Amniotic stem cell (primary cell): ENCODE results near the gene FOXN3.

ENCODE experiments used
- DNase-seq: peaks from one replicate; lab custom pipeline; 2025; lab: John Stamatoyannopoulos, UW

Gene FOXN3

GRCh38 chr14:89408907-89409700 lies 7.9 kb downstream of the FOXN3 start:
- DNase-seq, result no peak

DNA sequence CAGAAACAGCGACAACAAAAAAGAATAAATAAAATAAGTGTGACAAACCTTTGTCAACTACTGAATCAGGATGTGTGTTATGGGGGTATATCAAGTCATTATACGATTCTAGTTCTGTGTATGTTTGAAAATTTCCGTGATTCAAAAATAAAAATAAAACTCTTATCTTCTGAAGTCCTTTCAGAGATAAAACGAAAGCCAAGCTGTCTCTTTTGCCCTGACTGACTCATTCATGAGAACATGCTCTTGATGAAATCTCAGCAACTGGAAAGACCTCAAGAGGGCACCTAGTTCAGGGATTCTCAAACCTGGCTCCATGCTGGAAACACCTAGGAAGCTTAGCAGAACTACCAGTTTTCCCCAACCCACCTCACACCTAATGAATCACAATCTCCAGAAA lies 9.2 kb downstream of the FOXN3 start:
- DNase-seq, result no peak

- no peak for DNase-seq
Observed at GRCh38 chr14:89406941-89407340, 10.1 kb downstream of the FOXN3 start.

- DNase-seq, result no peak
Observed at GRCh38 chr14:89406361-89406760, 10.7 kb downstream of the FOXN3 start.

GRCh38 chr14:89405712-89406111 lies 11.3 kb downstream of the FOXN3 start:
- no peak for DNase-seq

DNA sequence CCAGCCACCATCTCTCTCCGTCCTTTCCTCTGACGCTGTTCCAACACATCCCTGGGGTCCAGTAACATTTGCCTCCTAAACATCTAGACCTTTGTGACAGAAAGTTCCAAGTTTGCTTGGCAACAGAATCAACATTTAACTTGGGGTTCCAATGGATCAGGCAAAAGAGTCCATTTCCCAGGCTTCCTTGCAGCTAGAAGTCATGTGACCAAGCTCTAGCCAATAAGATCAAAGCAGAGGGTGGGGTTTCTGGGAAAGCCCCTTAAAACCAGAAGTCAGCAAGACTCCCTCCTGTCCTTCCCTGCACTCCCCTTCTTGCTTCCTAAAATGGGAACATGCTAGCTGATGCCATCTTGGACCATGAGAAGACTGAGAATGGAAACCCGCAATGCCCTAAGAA lies 14.7 kb downstream of the FOXN3 start:
- no peak for DNase-seq

DNA sequence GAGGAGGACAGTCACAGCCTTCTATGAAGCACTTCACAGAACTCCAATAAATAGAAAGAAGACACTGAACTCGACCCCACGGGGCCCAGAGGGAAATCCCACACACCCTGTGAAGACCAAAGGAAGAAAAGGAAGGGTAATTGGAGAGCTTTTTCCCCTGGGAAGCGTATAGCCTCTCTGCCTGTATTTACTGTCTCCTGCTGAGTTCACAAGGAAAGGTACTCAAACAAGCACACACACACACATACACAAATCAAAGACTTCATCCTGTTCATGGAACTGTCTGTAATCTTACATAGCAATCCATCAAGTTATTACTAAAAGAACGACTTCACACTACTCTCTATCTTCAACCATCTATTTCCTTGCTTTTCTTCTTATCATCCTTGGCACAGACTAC lies 15.3 kb downstream of the FOXN3 start:
- DNase-seq, result no peak

DNA sequence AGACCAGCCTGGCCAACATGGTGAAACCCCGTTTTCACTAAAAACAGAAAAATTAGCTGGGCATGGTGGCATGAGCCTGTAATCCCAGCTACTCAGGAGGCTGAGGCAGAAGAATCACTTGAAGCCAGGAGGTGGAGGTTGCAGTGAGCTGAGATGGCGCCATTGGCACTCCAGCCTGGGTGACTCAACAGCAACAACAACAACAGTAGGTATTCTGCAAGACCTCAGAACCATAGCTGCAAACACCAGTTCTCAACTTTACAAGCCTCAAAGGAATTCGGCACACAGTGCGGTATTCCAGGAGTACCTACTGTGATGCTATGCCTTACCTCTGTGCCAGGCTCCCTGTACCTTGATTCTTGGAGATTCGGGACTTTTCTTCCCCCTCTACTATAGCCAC lies 15.8 kb downstream of the FOXN3 start:
- DNase-seq, result no peak

DNA sequence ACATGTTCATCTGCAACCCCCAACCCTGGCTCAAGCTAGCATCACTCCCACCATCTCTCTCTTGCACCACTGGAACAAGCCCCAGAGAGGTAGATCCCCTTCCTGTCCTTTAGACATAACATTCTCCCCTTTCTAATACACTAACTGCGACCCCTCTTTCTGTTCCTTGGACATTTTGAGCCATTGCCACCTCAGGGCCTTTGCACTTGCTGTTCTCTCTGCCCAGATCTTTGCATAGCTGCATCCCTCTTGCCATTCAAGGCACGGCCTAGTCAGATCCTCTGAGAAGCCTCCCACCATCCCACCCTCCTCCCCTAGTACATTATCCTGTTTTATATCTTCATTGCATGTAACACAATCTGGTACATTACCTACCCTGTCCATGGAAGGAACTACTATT lies 16.5 kb downstream of the FOXN3 start:
- DNase-seq, result no peak

DNA sequence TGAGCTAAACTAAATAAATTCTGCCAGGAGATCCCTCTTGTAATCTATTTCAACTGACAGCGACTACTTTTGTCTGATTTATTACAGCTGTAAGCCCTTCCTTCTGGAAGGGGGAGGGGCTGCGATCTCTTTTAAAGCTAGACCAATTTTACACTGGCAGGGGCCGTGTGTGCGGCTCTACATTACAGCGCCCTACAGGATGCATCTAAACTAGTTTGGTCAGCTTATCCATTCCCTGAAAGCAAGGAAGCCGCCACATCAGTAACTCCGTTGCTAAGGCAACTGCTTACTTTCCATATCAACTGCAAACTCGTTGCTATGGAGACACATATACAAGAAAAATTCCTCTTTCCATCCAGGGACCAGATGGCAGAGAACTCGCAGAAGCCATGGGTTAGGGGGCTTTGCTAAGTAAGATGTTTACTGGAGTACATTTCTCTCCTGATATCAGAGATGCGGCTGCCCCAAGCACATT lies 17.4 kb downstream of the FOXN3 start:
- peak; percentile 77 for DNase-seq

DNA sequence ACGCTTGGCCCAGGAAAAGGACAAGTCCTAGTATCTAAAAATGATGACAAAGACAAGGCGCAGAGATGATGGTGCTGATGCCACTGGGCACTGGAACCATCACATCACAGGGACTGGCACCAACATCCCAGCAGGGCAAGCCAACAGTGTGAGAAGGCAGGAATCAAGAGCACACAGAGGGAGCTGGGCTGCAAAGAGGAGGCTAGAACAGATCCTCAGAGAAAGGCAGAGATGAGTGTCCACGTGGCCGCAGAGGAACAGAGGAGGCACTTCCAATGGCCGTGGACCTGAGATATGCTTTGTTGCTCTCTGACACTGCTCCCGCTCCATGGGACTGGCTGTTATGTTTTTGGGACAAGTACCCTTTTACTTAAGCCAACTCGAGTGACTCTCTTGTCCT lies 17.9 kb downstream of the FOXN3 start:
- DNase-seq, result no peak

- DNase-seq, result no peak
Observed at GRCh38 chr14:89397569-89398230, 19.3 kb downstream of the FOXN3 start.

DNA sequence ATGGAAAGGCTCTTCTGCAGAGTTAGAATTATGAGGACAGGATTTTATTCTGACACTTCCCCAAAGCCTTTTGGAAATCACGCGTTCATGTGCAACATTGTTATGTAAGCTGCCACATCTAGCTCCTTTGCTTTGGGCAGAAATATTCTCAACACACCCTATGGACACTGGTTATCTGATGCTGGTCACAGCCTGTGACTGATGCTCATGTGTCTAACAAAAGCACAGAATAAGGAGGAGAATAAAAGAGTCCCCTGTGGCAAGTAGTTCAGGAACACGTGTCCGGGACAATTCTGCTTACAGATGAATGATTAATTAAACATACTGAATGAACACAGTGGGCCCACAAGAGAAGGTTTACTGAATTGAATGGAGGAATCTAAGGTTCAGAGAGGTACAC lies 22.1 kb downstream of the FOXN3 start:
- DNase-seq, result no peak

DNA sequence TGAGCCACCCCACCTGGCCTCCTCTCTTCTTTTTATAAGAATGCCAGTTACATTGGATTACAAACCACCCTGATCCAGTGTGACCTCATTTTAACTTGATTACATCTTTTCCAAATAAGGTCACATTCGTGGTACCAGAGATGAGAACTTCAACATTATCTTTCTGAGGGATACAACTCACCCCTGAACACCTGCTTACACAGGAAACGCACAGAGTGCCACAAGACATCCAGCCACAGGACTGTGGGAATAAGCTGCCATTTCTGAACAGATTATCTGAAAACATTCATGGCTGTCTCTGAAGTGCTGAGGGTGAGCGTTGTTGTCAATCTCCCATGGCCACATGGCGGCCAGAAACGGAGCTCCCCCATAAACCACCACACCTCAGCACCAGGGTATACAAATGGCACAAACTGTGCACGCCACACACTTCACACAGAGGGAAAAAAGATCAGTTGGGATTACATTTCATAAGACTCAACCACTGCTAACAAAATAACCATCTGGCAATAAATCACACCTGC lies 23.7 kb downstream of the FOXN3 start:
- DNase-seq, result no peak

GRCh38 chr14:89392181-89392580 lies 24.9 kb downstream of the FOXN3 start:
- DNase-seq, result no peak

DNA sequence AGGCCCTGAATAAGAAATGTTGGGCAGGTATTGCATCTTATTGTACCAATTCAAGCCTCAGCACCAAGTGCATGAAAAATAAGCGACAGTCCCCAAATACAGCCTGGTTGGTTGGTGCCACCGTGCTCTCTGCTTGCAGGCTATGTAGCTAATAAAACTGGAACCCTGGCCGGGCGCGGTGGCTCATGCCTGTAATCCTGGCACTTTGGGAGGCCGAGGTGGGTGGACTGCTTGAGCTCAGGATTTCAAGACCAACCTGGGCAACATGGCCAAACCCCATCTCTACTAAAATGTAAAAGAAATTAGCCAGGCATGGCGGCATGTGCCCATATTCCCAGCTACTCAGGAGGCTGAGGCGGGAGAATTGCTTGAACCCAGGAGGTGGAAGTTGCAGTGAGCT lies 25.5 kb downstream of the FOXN3 start:
- DNase-seq, result no peak

DNA sequence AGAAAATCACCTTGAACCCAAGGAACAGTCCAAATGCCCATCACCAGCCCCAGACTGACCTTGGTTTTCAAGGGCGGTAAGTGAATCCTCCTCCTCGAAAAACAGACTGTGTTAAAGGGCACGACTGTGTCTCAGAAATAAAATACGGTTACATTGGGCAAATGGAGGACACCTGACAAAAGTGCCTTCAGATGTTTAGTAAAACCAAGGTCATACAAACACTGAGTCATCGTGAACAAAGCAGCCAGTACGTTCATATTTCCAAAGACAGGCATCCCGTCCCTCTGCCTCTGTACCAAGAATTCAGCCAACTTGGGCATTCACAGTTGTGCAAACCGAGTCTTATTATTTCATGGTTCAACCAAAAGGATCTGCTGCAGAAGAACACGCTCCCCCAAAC lies 25.9 kb downstream of the FOXN3 start:
- DNase-seq, result no peak

DNA sequence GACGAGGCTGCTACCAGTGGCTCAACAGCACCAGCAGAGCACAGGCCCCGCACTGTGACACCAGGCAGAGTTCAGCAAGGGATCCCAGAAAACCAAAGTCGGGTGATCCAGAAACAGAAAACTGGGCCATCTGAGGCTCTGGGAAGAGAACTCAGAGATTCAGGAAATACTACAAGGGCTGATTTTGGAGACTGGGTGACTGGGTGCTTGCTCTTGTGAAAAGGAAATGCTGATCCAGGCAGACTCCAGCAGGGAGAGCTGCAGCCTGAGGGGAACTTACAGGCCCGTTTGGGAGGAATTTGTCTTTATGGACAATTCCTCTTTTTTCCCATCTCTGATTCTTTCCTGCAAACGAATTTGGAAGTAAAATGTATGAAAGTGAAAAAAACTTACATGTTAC lies 28.2 kb downstream of the FOXN3 start:
- DNase-seq, result no peak

GRCh38 chr14:89387922-89388685 lies 28.9 kb downstream of the FOXN3 start:
- DNase-seq, result no peak

GRCh38 chr14:89386212-89386886 lies 30.7 kb downstream of the FOXN3 start:
- no peak for DNase-seq

- DNase-seq, result no peak
Observed at GRCh38 chr14:89384636-89385035, 32.4 kb downstream of the FOXN3 start.

GRCh38 chr14:89384023-89384422 lies 33.0 kb downstream of the FOXN3 start:
- DNase-seq, result no peak
